Activated T-cell treated with anti-CD3 and anti-CD28 coated beads, Interleukin-2, amount 50 U/mL, for 72 hours (primary cell): ENCODE measurements around the gene CALN1. TPM values are rescaled to one million over a fixed set of nuclear protein-coding genes. Genes with fewer than 3 reads are reported as not detected.

Experiments used
- ATAC-seq, 2 donors: fragments of 150-1000 bp; cut with Tn5 transposase; replicated peaks in 1 of 2; 2 replicates each; pipeline ENCODE4 v1.10.0; 2021; ENCODE audit warnings: moderate library complexity in 2 of 2, mild to moderate bottlenecking in 1 of 2
- DNase-seq, 2 donors: peaks; one replicate each; pipeline ENCODE4 v3.0.0; 2021 to 2022; ENCODE audit warnings: mixed read lengths in 1 of 2
- H3K27ac Mint-ChIP-seq: one replicate; pipeline ENCODE4 v1.8.0; 2022; ENCODE audit warnings: mild to moderate bottlenecking, moderate library complexity, mixed read lengths
- H3K27me3 Mint-ChIP-seq: one replicate; pipeline ENCODE4 v1.8.0; 2022; ENCODE audit warnings: low read depth, mixed read lengths
- H3K36me3 Mint-ChIP-seq, 2 donors: one replicate each; pipeline ENCODE4 v1.8.0; 2022; ENCODE audit warnings: mixed read lengths in 2 of 2, mild to moderate bottlenecking in 1 of 2; ENCODE audit not compliant: insufficient read depth in 2 of 2
- H3K4me1 Mint-ChIP-seq: one replicate; pipeline ENCODE4 v1.8.0; 2022; ENCODE audit warnings: low read depth, mixed read lengths
- H3K4me3 Mint-ChIP-seq, 2 donors: one replicate each; pipeline ENCODE4 v1.8.0; 2022; ENCODE audit warnings: mild to moderate bottlenecking in 2 of 2, mixed read lengths in 2 of 2, moderate library complexity in 2 of 2
- H3K9me3 Mint-ChIP-seq, 2 donors: one replicate each; pipeline ENCODE4 v1.8.0; 2022; ENCODE audit warnings: mixed read lengths in 2 of 2
- total RNA-seq, 2 donors: library from RNA; stranded (reverse); gene quantifications; one replicate each; pipeline ENCODE4 v1.2.3, GENCODE V29; 2022

Gene CALN1
- total RNA-seq, 2 donors from 2014 or later: 0.86 TPM; not detected in 1

DNA sequence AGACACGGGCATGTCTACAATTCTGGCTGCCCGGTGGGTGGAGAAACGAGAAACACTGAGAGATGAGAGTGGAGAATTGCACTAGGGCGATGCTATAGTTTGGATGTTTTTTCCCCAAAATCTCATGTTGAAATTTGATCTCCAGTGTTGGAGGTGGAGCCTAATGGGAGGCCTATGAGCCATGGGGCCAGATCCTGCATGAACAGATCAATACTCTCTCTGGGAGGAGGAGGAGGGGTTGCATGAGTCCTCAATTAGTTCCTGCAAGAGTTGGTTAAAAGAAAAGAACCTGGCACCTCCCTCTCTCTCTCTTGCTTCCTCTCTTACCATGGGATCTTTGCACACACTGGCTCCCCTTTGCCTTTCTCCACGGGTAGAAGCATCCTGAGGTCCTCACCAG, 299.1 kb downstream of the CALN1 start:
- H3K4me3 Mint-ChIP-seq: no peak overlapping the region
- DNase-seq (no peak), ATAC-seq (no peak)
- H3K27me3 Mint-ChIP-seq: no peaks in the 10 kb centered on the region
- H3K27ac Mint-ChIP-seq: no peak overlapping the region
- H3K36me3 Mint-ChIP-seq: peaks cover 0 to 3% of the 10 kb centered on the region in 2 donors
- H3K9me3 Mint-ChIP-seq: peaks cover 10 to 13% of the 10 kb centered on the region in 2 donors
- H3K4me1 Mint-ChIP-seq: no peaks in the 10 kb centered on the region

DNA sequence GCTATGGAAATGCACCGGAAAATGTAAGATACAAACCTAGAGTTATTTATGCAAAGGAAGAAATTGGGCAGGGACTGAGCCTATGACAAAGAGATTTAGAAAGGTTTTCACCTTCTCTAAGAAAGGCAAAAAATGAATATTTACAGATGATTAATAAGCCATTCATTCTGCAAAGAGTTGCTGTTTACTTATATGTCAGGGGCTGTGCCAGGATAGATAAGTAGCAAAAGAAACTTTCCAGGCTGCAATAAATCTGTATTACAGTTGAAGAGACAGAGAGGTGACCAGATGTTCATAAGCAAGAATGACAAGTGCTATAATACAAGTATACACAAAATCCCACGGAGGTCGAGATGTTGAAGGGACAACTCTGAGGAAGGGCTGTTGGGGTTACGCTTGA, 299.6 kb downstream of the CALN1 start:
- ATAC-seq (no peak), DNase-seq (no peak)
- H3K27me3 Mint-ChIP-seq: no peaks in the 10 kb centered on the region
- peaks cover 0 to 3% of the 10 kb centered on the region in 2 donors for H3K36me3 Mint-ChIP-seq
- no peak overlapping the region for H3K4me3 Mint-ChIP-seq
- peaks cover 11 to 15% of the 10 kb centered on the region in 2 donors for H3K9me3 Mint-ChIP-seq
- no peak overlapping the region for H3K27ac Mint-ChIP-seq
- no peaks in the 10 kb centered on the region for H3K4me1 Mint-ChIP-seq

DNA sequence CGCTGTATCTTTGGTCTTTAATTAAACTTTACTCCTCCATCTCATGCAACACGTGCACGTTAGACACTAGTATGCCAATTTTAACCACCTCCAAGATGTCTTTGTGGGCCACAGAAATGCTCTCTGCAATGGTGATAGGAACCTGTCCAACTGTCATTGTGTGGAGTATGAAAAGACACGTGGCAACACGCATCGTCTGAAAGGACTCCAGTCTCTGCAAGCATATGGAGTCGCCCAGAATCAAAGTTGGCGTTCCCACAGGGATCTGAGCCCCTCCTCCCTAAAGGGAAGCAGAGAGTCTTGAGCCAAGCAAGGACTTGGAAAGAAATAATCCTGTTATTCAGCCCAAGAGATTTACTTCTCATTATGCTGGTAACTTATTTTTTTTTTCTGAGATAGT, 301.1 kb downstream of the CALN1 start:
- Mint-ChIP-seq H3K27me3 (no peaks in the 10 kb centered on the region), H3K27ac (no peak overlapping the region), H3K4me1 (no peaks in the 10 kb centered on the region), H3K9me3 (peaks cover 12 to 15% of the 10 kb centered on the region in 2 donors), H3K4me3 (no peak overlapping the region), H3K36me3 (peaks cover 0 to 5% of the 10 kb centered on the region in 2 donors)
- no peak for DNase-seq
- no peak for ATAC-seq

DNA sequence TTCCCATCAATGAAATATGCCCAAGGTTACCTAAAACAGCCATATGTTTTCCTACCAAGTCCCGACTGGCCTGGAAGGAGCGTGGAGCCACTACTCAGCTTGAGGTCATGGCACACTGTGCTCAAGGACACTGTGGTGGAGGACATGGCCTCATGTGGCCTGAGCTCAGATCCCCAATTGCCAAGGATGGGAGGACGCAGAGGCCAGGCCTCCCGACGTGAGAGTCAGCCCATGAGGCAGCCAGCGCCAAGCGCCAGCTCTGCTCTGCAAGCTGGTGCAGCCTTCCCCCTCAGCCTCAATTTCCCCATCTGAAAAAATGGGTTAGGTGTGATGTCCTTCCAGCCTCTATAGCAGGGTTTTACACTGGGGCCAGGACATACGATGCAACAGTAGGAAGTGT, 302.6 kb downstream of the CALN1 start:
- Mint-ChIP-seq H3K4me3 (no peak overlapping the region), H3K4me1 (no peaks in the 10 kb centered on the region), H3K27ac (no peak overlapping the region), H3K36me3 (peaks cover 0 to 5% of the 10 kb centered on the region in 2 donors), H3K27me3 (no peaks in the 10 kb centered on the region), H3K9me3 (peaks cover 12 to 17% of the 10 kb centered on the region in 2 donors)
- DNase-seq (no peak), ATAC-seq (no peak)

DNA sequence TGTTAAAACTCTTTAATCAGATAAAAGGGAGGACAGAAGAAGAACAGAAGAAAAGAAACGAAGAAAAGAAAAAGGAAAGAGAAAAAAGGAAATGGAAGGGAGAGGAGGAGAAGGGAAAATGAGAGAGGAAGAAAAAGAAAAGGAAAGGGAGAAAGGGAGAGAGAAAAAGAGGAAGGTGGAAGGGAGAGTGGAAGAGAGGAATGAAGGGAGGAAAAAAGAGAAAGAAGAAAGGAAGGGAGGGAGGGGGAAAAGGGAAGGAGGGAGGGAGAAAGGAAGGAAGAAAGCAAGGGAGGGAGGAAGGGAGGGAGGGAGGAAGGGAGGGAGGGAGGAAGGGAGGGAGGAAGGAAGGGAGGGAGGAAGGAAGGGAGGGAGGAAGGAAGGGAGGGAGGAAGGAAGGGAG, 305.7 kb downstream of the CALN1 start:
- no peaks in the 10 kb centered on the region for H3K27me3 Mint-ChIP-seq
- H3K4me1 Mint-ChIP-seq: no peaks in the 10 kb centered on the region
- H3K36me3 Mint-ChIP-seq: peaks cover 0 to 6% of the 10 kb centered on the region in 2 donors
- ATAC-seq (no peak), DNase-seq (no peak)
- no peak overlapping the region for H3K4me3 Mint-ChIP-seq
- no peak overlapping the region for H3K27ac Mint-ChIP-seq
- peaks cover 10 to 20% of the 10 kb centered on the region in 2 donors for H3K9me3 Mint-ChIP-seq

DNA sequence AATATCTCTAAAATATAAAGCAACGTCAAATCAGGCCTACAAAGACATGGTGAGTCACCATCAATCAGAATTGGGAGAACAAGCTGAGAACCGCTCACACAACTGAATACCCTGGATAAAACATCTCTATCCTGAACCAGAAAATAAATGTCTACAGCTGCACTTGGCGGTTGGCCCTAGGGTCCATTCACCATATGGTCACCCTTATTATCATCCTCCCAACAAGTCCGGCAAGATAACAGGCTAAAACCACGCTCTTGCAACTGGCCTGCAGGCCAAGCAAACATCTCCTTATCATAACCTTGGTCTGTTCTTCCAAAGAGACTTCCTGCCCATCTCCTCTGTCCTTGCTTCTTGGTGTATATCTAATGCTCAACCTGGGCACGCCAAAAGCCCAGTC, 310.7 kb downstream of the CALN1 start:
- ATAC-seq: no peak
- peaks cover 1 to 9% of the 10 kb centered on the region in 2 donors for H3K9me3 Mint-ChIP-seq
- DNase-seq: no peak
- peaks cover 0 to 3% of the 10 kb centered on the region in 2 donors for H3K36me3 Mint-ChIP-seq
- no peaks in the 10 kb centered on the region for H3K27me3 Mint-ChIP-seq
- no peak overlapping the region for H3K27ac Mint-ChIP-seq
- no peaks in the 10 kb centered on the region for H3K4me1 Mint-ChIP-seq
- no peak overlapping the region for H3K4me3 Mint-ChIP-seq

DNA sequence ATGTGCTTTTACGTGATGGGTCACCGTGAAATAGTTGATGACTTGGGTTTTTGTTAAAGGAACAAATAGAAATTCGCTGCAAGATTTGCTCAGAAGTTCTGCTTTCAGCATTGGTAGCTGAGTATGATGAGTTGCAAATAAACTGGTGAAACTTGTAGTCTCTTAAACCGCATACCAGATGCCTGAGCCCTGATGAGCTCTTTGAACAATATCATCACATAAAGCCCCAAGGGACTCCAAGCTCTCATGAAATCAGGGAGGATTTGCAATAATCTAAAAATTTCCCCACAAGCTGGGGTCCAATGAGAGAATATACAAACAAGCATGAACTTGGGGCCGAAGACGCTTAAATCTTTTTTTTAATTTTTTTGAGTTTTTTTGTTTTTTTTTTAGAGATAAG, 312.4 kb downstream of the CALN1 start:
- no peak overlapping the region for H3K4me3 Mint-ChIP-seq
- no peaks in the 10 kb centered on the region for H3K27me3 Mint-ChIP-seq
- ATAC-seq: no peak
- H3K36me3 Mint-ChIP-seq: peaks cover 0 to 2% of the 10 kb centered on the region in 2 donors
- H3K4me1 Mint-ChIP-seq: no peaks in the 10 kb centered on the region
- DNase-seq: no peak
- no peak overlapping the region for H3K27ac Mint-ChIP-seq
- peaks cover 1 to 5% of the 10 kb centered on the region in 2 donors for H3K9me3 Mint-ChIP-seq

DNA sequence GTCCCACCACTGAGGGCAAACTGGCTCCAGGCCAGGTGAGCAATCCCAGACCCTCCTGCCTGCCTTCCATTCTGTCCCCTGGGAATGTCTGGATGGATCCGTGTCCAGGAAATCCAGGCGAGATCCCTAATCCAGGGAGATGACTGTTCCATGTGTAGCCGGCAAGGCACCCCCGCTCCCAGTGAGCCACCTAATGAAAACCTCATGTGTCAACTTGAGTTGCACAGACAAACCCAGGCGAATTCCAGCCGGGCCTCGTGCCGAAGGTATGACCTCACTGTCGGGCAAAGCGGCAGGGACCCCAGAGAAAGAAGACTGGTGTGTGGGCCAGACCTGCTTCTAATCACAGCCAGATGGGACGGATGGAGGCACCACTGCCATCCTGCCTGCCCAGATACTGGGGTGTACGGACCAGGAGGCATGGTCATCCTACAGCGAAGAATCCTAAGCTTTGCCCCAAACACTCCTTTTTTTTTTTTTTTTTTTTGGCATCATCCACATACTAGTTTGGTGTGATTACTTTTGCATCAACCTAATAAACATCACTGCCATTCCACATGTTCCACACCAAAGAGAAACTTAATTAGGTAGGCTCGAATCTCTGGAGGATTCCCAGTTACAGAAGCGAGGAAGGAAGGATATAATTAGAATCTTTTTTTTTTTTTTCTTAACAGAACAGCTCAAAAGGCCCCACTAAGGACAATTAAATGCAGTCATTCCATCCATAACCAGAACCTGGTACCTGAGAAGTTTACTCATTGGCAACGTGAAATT, 313.1 kb downstream of the CALN1 start:
- no peak overlapping the region for H3K27ac Mint-ChIP-seq
- H3K36me3 Mint-ChIP-seq: peaks cover 0 to 2% of the 10 kb centered on the region in 2 donors
- no peaks in the 10 kb centered on the region for H3K4me1 Mint-ChIP-seq
- no peak for DNase-seq
- peaks cover 1 to 5% of the 10 kb centered on the region in 2 donors for H3K9me3 Mint-ChIP-seq
- H3K4me3 Mint-ChIP-seq: no peak overlapping the region
- no peak for ATAC-seq
- H3K27me3 Mint-ChIP-seq: no peaks in the 10 kb centered on the region

DNA sequence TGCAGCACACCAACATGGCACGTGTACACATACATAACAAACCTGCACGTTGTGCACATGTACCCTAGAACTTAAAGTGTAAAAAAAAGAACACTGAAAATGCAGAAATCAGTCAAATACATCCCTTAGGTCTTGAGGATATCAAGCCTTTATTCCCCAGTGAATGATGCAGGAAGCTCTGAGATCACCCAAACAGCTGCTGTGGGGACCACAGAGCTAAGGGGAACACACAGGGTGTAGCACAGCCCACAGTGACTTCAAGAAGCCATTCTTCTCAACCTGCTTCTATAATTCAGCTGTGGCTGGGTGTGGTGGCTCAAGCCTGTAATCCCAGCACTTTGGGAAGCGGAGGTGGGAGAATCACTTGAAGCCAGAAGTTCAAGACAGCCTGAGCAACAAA, 314.9 kb downstream of the CALN1 start:
- no peak overlapping the region for H3K27ac Mint-ChIP-seq
- peaks cover 0 to 1% of the 10 kb centered on the region in 2 donors for H3K9me3 Mint-ChIP-seq
- H3K36me3 Mint-ChIP-seq: no peaks in the 10 kb centered on the region
- ATAC-seq: no peak
- H3K4me1 Mint-ChIP-seq: no peaks in the 10 kb centered on the region
- H3K4me3 Mint-ChIP-seq: no peak overlapping the region
- DNase-seq: no peak
- no peaks in the 10 kb centered on the region for H3K27me3 Mint-ChIP-seq

DNA sequence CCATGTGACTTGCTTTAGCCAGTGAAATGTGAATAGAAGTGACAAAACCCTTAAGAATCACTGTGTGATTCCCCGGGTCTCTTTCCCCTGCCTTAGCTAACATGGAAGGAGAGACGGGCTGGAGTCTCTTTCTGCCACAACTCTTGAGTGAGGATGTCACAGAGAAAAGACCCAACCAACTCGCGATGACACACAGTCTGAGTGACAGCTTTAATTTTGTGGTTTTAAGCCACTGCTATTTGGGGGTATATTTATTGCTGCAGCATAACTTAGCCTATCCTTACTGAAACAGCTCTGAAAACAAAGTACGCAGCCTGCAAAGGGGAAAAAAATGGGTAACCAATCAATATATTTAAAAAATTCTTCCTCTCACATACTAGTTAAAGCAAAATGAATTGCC, 319.4 kb downstream of the CALN1 start:
- H3K36me3 Mint-ChIP-seq: no peaks in the 10 kb centered on the region

DNA sequence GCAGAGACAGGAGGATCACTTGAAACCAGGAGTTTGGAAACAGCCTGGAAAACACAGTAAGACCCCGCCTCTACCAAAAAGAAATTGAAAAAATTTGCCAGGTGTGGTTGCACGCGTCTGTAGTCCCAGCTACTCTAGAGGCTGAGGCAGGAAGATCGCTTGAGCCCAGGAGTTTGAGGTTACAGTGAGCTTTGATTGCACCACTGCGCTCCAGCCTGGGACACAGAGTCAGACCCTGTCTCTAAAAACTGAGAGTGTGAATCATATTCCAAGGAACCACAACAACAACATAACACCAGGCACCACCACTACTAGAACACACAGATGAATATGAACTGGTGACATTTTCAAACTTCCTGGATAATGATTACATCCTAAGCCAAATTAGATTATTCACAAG, 324.2 kb downstream of the CALN1 start:
- Mint-ChIP-seq H3K9me3 (no peaks in the 10 kb centered on the region), H3K4me3 (no peak overlapping the region), H3K36me3 (no peaks in the 10 kb centered on the region), H3K27me3 (no peaks in the 10 kb centered on the region), H3K27ac (no peak overlapping the region), H3K4me1 (no peaks in the 10 kb centered on the region)
- no peak for ATAC-seq
- DNase-seq: no peak

More for the DNA sequence above, 319.4 kb downstream of the CALN1 start:
- H3K4me1 Mint-ChIP-seq: no peaks in the 10 kb centered on the region
- no peaks in the 10 kb centered on the region for H3K27me3 Mint-ChIP-seq
- DNase-seq: no peak
- no peak overlapping the region for H3K27ac Mint-ChIP-seq
- no peak for ATAC-seq
- no peaks in the 10 kb centered on the region for H3K9me3 Mint-ChIP-seq
- no peak overlapping the region for H3K4me3 Mint-ChIP-seq

DNA sequence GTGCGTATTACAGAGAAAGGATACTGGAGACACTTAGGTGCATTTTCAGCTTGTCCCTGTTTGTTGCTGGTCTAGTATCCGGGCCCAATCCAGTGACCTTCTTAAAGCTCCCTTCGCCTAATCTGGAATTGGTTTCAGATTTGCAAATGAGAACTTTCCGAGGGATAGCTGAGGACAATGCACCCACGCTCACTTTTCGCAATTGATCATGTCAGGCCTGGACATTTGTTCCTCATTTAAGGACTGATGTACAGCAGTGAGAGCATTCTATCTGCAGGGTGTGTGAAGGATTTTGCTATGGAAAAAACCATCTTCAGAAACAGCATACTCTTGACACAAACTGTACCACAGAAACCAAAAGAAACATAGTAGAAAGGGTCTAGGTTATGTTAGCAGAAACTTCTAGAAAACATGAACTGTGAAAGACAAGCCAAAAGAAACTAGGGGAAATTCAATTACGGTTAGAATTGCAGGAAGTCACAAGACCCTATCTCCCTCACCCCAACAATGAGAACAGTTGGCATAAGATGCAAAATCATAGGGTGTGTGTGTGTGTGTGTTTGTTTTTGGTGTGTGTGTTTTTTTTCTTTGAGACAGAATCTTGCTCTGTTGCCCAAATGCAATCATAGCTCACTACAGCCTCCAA, 331.1 kb downstream of the CALN1 start:
- no peaks in the 10 kb centered on the region for H3K36me3 Mint-ChIP-seq
- peaks cover 2 to 8% of the 10 kb centered on the region in 2 donors for H3K9me3 Mint-ChIP-seq
- ATAC-seq: no peak
- DNase-seq: no peak
- no peaks in the 10 kb centered on the region for H3K27me3 Mint-ChIP-seq
- no peak overlapping the region for H3K4me3 Mint-ChIP-seq
- no peaks in the 10 kb centered on the region for H3K4me1 Mint-ChIP-seq
- H3K27ac Mint-ChIP-seq: no peak overlapping the region

DNA sequence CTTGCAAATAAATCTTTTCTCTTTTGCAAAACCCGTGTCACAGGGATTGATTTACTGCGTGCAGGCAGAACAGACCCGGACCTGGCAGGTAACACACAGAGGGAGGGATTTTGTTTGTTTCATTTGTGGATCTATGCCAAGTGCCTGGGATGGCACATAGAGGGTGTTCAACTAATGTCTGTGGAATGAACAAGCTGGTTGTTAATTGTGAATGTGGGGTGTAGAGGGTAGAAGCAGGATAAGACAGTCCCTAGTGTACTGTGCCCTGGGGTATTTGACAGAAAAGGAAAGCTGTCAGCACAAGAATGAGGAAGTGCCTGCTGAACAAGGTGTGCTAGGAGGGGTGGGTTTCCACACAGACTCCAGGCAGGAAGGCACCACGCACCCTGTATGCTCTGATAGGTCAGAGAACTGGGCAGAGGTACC, 331.8 kb downstream of the CALN1 start:
- Mint-ChIP-seq H3K4me1 (no peaks in the 10 kb centered on the region), H3K4me3 (no peak overlapping the region), H3K27me3 (no peaks in the 10 kb centered on the region), H3K9me3 (peaks cover 2 to 8% of the 10 kb centered on the region in 2 donors), H3K27ac (no peak overlapping the region), H3K36me3 (no peaks in the 10 kb centered on the region)
- DNase-seq (no peak), ATAC-seq (no peak)
